G401 (cell line): Measurements from ENCODE around the gene PRR15L. TPM values are rescaled to one million over a fixed set of nuclear protein-coding genes. Genes with fewer than 3 reads are reported as not detected.
"Not testable (repeated sequence)": the region's sequence is repeated elsewhere in the genome, so short reads cannot be mapped to it uniquely, and the experiment has no call there.

ENCODE experiments used
- DNase-seq: peaks from one replicate; pipeline ENCODE4 v3.0.0-alpha.2; 2015; ENCODE audit warnings: low spot score
- in situ Hi-C: cut with HindIII; loops from 2 replicates; pipeline ENCODE4 v1.10.0; 2016; ENCODE audit warnings: low sequenced_read_pairs, mixed read lengths
- total RNA-seq: library from RNA; depleted of rRNA; stranded (reverse); fragments of >200 nt; shearing (Covaris generic); gene quantifications from 2 replicates; pipeline ENCODE4 v1.2.3, GENCODE V29; 2014

Gene PRR15L
- total RNA-seq, 1 experiment from 2014 or later, result not detected

- no peak for DNase-seq
- in situ Hi-C loops, result no loop called here
These were observed 33.5 kb upstream of the PRR15L start for GRCh38 chr17:47990962-47991731.

DNA sequence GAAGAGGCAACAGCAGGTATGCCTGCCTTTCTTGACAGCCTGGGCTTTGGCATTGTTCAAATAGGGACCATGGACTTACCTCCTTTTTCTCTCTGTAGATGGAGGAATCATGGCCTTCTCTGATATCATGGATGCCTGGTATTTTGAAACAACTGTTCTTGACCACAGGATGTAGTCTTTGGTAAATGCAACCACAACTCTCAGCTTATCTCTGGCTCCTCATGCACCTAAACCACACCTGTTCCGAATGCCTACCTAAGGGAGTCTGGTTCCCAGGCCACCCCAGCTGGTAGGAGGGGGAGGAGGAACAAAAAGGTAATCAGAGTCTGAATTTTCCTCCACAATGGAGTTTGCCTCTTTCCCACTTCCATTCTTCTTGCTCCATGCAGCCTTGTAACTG is 32.0 kb upstream of the PRR15L start:
- no peak for DNase-seq
- in situ Hi-C loops, result no loop called here

- DNase-seq, result no peak
- in situ Hi-C loops, result no loop called here
These were observed 31.5 kb upstream of the PRR15L start for GRCh38 chr17:47989159-47989558.

DNA sequence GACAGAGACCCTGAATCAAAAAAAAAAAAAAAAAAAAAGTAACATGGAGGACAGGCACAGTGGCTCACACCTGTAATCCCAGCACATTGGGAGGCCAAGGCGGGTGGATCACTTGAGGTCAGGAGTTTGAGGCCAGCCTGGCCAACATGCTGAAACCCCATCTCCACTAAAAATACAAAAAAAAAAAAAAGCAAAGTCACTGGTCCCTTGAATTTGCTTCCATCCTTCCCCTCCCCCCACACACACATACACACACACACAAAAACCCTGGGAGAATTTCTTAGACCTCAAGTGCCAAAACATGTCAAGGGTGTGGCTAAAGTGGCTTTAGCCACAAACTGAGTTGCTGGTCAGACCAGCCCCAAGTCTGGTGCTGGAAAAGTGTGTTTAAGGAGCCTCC is 30.8 kb upstream of the PRR15L start:
- DNase-seq, in situ Hi-C loops: not testable (repeated sequence)

DNA sequence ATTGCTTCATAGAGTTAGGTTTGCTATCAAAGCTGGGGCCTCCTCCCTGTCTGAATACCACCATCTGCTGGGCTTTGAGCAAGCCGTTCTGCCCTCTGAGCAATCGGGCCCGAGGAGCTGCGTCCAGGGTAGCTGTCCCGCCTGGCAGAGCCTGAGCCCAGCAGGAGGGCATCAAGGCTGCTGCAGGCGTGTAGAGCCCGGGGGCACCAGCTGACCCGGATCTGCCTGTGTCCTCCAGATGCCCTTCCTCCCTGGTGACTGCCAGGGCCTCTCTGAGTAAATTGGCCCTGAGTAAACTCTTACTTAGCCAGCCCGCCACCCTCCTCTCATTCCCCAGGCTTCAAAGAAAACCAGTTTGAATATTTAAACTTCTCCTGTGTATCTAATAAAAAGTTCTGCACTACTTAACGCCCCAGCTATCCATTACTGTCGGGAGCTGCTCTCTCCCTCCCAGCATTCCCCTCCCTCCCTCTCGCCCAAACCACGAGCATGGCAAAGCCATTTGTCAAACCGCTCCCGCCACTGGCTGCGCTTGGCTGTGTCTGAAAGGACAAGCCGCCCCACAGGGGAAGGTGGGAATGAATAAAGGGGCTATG is 29.7 kb upstream of the PRR15L start:
- in situ Hi-C loops, result no loop called here
- DNase-seq, result no peak

- in situ Hi-C loops, result no loop called here
- DNase-seq, result no peak
These were observed 28.8 kb upstream of the PRR15L start for GRCh38 chr17:47986520-47986919.

DNA sequence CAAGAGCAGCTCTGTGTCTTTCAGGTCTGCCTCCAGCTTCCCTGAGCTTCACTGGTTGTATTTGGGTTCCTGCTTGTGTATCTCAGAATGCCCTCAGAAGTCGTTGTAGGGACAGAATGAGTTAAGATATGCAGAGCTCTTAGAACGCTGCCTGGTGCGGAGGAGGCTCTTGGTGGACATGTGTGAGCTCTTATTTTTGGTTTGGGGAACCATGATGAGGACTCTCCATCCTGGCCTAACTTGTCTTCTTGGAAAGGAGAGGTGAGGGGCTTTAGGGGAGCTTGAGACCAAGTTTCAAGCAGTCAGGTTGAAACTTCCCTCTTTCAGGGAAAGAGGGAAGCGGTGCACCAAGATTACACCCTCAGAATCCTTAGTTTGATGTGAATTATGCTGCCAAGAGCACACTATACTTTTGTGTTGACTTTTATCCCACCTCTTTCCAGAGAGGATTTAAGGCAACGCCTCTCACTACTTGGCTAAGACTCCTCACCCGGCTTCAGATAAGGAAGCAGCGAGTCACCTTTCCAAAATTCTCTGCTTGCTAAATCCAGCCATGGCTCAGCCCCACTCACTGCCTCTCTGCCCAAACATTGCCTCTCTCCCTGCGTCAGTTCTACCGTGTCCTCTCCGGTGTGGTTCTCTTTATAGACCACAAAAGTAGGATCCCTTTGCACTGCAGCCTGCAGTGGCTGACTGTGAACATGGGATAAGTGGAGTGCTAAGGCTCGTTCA is 26.0 kb upstream of the PRR15L start:
- in situ Hi-C loops, result no loop called here
- no peak for DNase-seq

GRCh38 chr17:47982645-47983390 is 25.1 kb upstream of the PRR15L start:
- in situ Hi-C loops, result no loop called here
- DNase-seq, result no peak

- DNase-seq, result no peak
- in situ Hi-C loops, result no loop called here
These were observed 24.5 kb upstream of the PRR15L start for GRCh38 chr17:47982091-47982617.

GRCh38 chr17:47981462-47981861 is 23.8 kb upstream of the PRR15L start:
- in situ Hi-C loops, result no loop called here
- DNase-seq, result no peak

GRCh38 chr17:47980541-47980940 is 22.9 kb upstream of the PRR15L start:
- in situ Hi-C loops, result no loop called here
- no peak for DNase-seq

GRCh38 chr17:47978324-47978723 is 20.6 kb upstream of the PRR15L start:
- in situ Hi-C loops, result no loop called here
- peak; percentile 41 for DNase-seq

GRCh38 chr17:47975823-47976205 is 18.1 kb upstream of the PRR15L start:
- DNase-seq, result no peak
- in situ Hi-C loops, result no loop called here

DNA sequence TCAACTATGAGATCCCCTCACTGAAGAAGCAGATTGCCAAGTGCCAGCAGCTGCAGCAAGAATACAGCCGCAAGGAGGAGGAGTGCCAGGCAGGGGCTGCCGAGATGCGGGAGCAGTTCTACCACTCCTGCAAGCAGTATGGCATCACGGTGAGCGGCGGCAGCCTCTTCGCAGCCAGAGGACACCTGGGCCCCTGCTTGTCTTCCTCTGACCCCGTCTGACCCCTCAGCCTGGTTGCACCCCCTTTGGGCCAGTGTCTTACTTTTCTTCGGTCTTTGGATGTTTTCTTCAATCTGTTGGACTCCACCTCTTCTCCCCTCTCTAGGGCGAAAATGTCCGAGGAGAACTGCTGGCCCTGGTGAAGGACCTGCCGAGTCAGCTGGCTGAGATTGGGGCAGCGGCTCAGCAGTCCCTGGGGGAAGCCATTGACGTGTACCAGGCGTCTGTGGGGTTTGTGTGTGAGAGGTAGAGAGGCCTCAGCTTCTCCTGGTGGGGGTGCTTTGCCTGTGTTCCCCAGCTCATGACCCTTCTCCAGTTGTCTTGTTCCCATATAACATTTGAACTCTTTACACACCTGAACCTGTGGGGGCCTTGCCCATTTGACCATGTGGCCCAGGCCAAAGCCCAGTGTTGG is 17.6 kb upstream of the PRR15L start:
- no peak for DNase-seq
- in situ Hi-C loops, result no loop called here

- no peak for DNase-seq
- in situ Hi-C loops, result no loop called here
These were observed 15.9 kb upstream of the PRR15L start for GRCh38 chr17:47973541-47973940.

GRCh38 chr17:47970725-47971499 is 13.2 kb upstream of the PRR15L start, which contains the start of gene CDK5RAP3:
Gene CDK5RAP3 (plus strand): TSS chr17:47971113. CDS start chr17:47971147, 34 bp downstream.
- in situ Hi-C loops, result no loop called here
- peak; percentile 100 for DNase-seq

DNA sequence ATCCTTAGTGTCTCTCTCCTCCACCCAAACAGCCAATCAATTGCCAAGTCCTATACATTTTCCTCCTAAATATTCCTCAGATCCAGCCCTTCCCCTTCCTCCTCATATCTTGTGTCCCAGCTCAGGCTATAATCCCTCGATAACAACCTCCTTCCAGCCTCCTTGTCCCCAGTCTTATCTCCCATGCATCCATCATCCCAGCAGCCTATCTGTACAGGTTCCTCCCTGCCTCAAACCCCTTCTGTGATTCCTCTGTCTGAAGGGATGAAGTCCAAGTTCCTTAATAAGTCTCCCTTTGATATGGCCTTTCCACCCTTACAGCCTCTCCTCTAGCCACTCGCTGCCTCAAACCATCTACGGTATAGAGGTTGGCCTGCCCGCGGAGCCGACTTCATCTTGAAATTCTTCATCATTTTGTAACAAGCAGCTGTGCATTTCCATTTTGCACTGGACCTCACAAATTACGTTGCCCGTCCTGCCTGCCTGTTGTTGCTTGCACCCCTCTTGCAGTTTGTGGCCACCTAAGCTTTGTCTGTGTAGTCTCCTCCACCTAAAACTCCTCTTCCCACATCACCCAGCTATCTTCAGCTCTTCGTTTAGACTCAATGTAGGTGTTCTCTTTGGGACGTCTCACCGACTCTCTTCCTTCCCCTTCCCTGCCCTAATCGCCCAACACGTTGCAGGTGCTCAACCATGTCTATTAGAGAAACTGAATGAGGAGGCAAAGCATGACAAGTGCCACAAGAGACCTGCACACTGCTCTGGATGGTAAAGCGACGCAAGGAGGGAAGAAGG is 12.4 kb upstream of the PRR15L start:
- in situ Hi-C loops, result no loop called here
- DNase-seq, result no peak
